Measurements from ENCODE around the gene SGCG. TPM values are rescaled to one million over a fixed set of nuclear protein-coding genes. Genes with fewer than 3 reads are reported as not detected.

The SGCG gene
- total and polyA plus RNA-seq, 2 of the 4 experiments (the other 2 are of a cell fraction) = under 0.01 TPM; not detected in 1

- Histone ChIP-seq H3K9ac (ENCODE audit: low read depth, low read length) (no peak overlapping the region), H3K27me3 (ENCODE audit: control insufficient read depth, insufficient read depth, low read length) (no peaks in the 10 kb centered on the region), H2AFZ (replicated peaks; ENCODE audit: low read length, poor library complexity) (no peak overlapping the region), H2AK9ac (replicated peaks; ENCODE audit: low read depth, low read length, poor library complexity) (no peak overlapping the region), H3K9me3 (ENCODE audit: control insufficient read depth, insufficient read depth, low read length) (no peaks in the 10 kb centered on the region), H2BK15ac (ENCODE audit: low read depth, low read length) (no peak overlapping the region), H3K4ac (ENCODE audit: low read depth, low read length) (no peak overlapping the region), H4K8ac (ENCODE audit: low read depth in 2 of 2, low read length in 2 of 2) (no peak overlapping the region), H2AK5ac (ENCODE audit: low read depth, low read length) (no peak overlapping the region), H2BK120ac (ENCODE audit: low read depth, low read length) (no peak overlapping the region), H3K18ac (ENCODE audit: low read depth, low read length) (no peak overlapping the region), H3K56ac (ENCODE audit: extremely low read depth, insufficient read depth, low read length) (no peak overlapping the region), H3K4me3 (ENCODE audit: insufficient read depth, low read depth, low read length) (no peak overlapping the region), H3K23ac (ENCODE audit: low read depth, low read length) (no peak overlapping the region), H3K14ac (replicated peaks; ENCODE audit: low read depth, low read length) (no peak overlapping the region), H2BK20ac (ENCODE audit: low read depth, low read length) (no peak overlapping the region), H4K91ac (ENCODE audit: insufficient read depth, low read depth, low read length) (no peak overlapping the region), H3K27ac (ENCODE audit: insufficient read depth, low read length) (no peak overlapping the region), H3K79me1 (ENCODE audit: low read depth in 1 of 2, low read length in 2 of 2) (peaks cover 57 to 79% of the 10 kb centered on the region in 2 experiments), H4K20me1 (ENCODE audit: insufficient read depth, low read length) (peaks cover 15% of the 10 kb centered on the region), H2BK5ac (ENCODE audit: low read depth, low read length, poor library complexity, severe bottlenecking) (no peak overlapping the region), H4K5ac (ENCODE audit: low read depth, low read length) (no peak overlapping the region), H3K9me1 (ENCODE audit: insufficient read depth, low read length) (peaks cover 10% of the 10 kb centered on the region), H3K4me1 (ENCODE audit: control insufficient read depth, insufficient read depth, low read length) (peaks cover 20% of the 10 kb centered on the region), H3K4me2 (ENCODE audit: low read depth, low read length) (no peak overlapping the region), H3K36me3 (ENCODE audit: control insufficient read depth, insufficient read depth, low read length) (peaks cover 54% of the 10 kb centered on the region)
- ATAC-seq (ENCODE audit: low read depth) (no peak), DNase-seq (no peak)
- intact Hi-C loops (cut with micrococcal nuclease) = no loop called here
- BruUV-seq (replicated peaks) = no TSS peak
- in situ Hi-C loops (cut with MboI; ENCODE audit: low sequenced_read_pairs) = loop anchor here (25.0 kb wide), 1 partner anchor 535 kb away; the partner anchor contains the start of genes C1QTNF9B and MIPEP
- ChIA-PET CTCF (no interaction called here), POLR2A (ENCODE audit: unreplicated experiment) (no interaction called here)
- no peak for TF ChIP-seq ELK1 (IDR thresholded peaks at IDR 0.05; ENCODE audit: borderline replicate concordance, low read depth, low read length)
- no CpG with 5 or more reads among the region's 4 CpGs for WGBS, 2 experiments (ENCODE audit: extremely low coverage in 2 of 2, insufficient read length in 1 of 2)
- dilution Hi-C loops (cut with HindIII; ENCODE audit: low sequenced_read_pairs, unreplicated experiment) = no loop called here
Measured at GRCh38 chr13:23352161-23352560, 171.4 kb downstream of the SGCG start.
